Activated CD4-positive, CD25-positive, alpha-beta regulatory T cell treated with anti-CD3 and anti-CD28 coated beads, Interleukin-2, amount 50 U/mL, for 72 hours (primary cell): ENCODE results near the gene ZBTB21.

Experiments used
- DNase-seq: peaks from one replicate; pipeline ENCODE4 v3.0.0; 2021

Gene ZBTB21

GRCh38 chr21:41948901-41949300 lies 61.3 kb downstream of the ZBTB21 start:
- DNase-seq: no peak

- no peak for DNase-seq
Measured at GRCh38 chr21:41948078-41948895, 61.9 kb downstream of the ZBTB21 start.

GRCh38 chr21:41945982-41946381 lies 64.2 kb downstream of the ZBTB21 start:
- no peak for DNase-seq

GRCh38 chr21:41943851-41944250 lies 66.3 kb downstream of the ZBTB21 start:
- no peak for DNase-seq

- no peak for DNase-seq
Measured at GRCh38 chr21:41942457-41942856, 67.7 kb downstream of the ZBTB21 start.

- no peak for DNase-seq
Measured at GRCh38 chr21:41941941-41942340, 68.2 kb downstream of the ZBTB21 start.

GRCh38 chr21:41940431-41940830 lies 69.7 kb downstream of the ZBTB21 start:
- DNase-seq: no peak

GRCh38 chr21:41939391-41939790 lies 70.8 kb downstream of the ZBTB21 start:
- no peak for DNase-seq
